Jurkat, Clone E6-1 (cell line): Measurements from ENCODE around the gene CCR5AS.
"Not testable (repeated sequence)": the region's sequence is repeated elsewhere in the genome, so short reads cannot be mapped to it uniquely, and the experiment has no call there.

Source experiments
- DNase-seq: peaks from one replicate; pipeline ENCODE4 v3.0.0-alpha.2; 2011; ENCODE audit warnings: low read depth, low spot score
- H3K4me3 ChIP-seq: 2 replicates; pipeline ENCODE4 v1.5.1; 2011; ENCODE audit warnings: mild to moderate bottlenecking, low read length, control low read depth, moderate library complexity

CCR5AS gene

GRCh38 chr3:46406788-46407611 is at the start of gene CCR5AS, which contains the start of gene CCRL2:
Gene CCR5AS (minus strand): TSS chr3:46407066.
Gene CCRL2 (plus strand): TSS chr3:46407259. CDS start chr3:46408080, 821 bp downstream.
- H3K4me3 ChIP-seq: peak within 1 kb of the TSS; percentile 58
- peak; percentile 66 for DNase-seq

GRCh38 chr3:46456118-46456517 is 49.3 kb upstream of the CCR5AS start:
- no peak for DNase-seq
- H3K4me3 ChIP-seq: no peak overlapping the region

- H3K4me3 ChIP-seq: no peak overlapping the region
- no peak for DNase-seq
Observed at GRCh38 chr3:46455231-46456115, 48.6 kb upstream of the CCR5AS start.

- DNase-seq: no peak
- H3K4me3 ChIP-seq: no peak overlapping the region
Observed at GRCh38 chr3:46454606-46455005, 47.7 kb upstream of the CCR5AS start.

GRCh38 chr3:46454209-46454595 is 47.3 kb upstream of the CCR5AS start:
- H3K4me3 ChIP-seq: no peak overlapping the region
- DNase-seq: no peak

- DNase-seq: peak; percentile 53
- H3K4me3 ChIP-seq: no peak overlapping the region
Observed at GRCh38 chr3:46453526-46454208, 46.8 kb upstream of the CCR5AS start.

- DNase-seq: no peak
- no peak overlapping the region for H3K4me3 ChIP-seq
Observed at GRCh38 chr3:46449755-46450552, 43.1 kb upstream of the CCR5AS start.

- no peak for DNase-seq
- H3K4me3 ChIP-seq: no peak overlapping the region
Observed at GRCh38 chr3:46448721-46449120, 41.9 kb upstream of the CCR5AS start.

- no peak for DNase-seq
- no peak overlapping the region for H3K4me3 ChIP-seq
Observed at GRCh38 chr3:46447228-46447985, 40.5 kb upstream of the CCR5AS start.

- DNase-seq: peak; percentile 70
Observed at GRCh38 chr3:46442576-46443530, 36.0 kb upstream of the CCR5AS start.

GRCh38 chr3:46440531-46441294 is 33.8 kb upstream of the CCR5AS start:
- DNase-seq: peak; percentile 90
- H3K4me3 ChIP-seq: no peak overlapping the region

More at GRCh38 chr3:46442576-46443530, 36.0 kb upstream of the CCR5AS start:
- H3K4me3 ChIP-seq: no peak overlapping the region

GRCh38 chr3:46438831-46439230 is 32.0 kb upstream of the CCR5AS start:
- DNase-seq: no peak
- H3K4me3 ChIP-seq: no peak overlapping the region

GRCh38 chr3:46435081-46435726 is 28.3 kb upstream of the CCR5AS start:
- H3K4me3 ChIP-seq: no peak overlapping the region
- no peak for DNase-seq

- no peak for DNase-seq
- no peak overlapping the region for H3K4me3 ChIP-seq
Observed at GRCh38 chr3:46433841-46434240, 27.0 kb upstream of the CCR5AS start.

GRCh38 chr3:46433118-46433517 is 26.3 kb upstream of the CCR5AS start:
- peak overlapping the region; percentile 9; the same call in 1 of the 2 replicates for H3K4me3 ChIP-seq
- DNase-seq: peak; percentile 88

- not testable (repeated sequence) for H3K4me3 ChIP-seq, DNase-seq
Observed at GRCh38 chr3:46431905-46432304, 25.0 kb upstream of the CCR5AS start.
